Keratinocyte (primary cell): ENCODE measurements around the gene IGFBP1. TPM values are rescaled to one million over a fixed set of nuclear protein-coding genes. Genes with fewer than 3 reads are reported as not detected.

Source experiments
- DNase-seq: peaks from one replicate; pipeline ENCODE4 v3.0.0-alpha.2; 2011; ENCODE audit warnings: low read depth, missing footprints, low spot score
- FAIRE-seq: peaks from 2 replicates; lab custom pipeline; 2011; peaks lifted over from hg19 to GRCh38; lab: Jason Lieb, UNC
- H2AFZ ChIP-seq: 2 replicates; pipeline ENCODE4 v1.6.0; 2012; ENCODE audit warnings: low read length, control low read depth, inconsistent platforms; ENCODE audit not compliant: control insufficient read depth
- H3K27ac ChIP-seq: 2 replicates; pipeline ENCODE4 v1.5.1; 2011; ENCODE audit warnings: low read length; ENCODE audit not compliant: control insufficient read depth, insufficient read depth
- H3K27me3 ChIP-seq: 3 replicates; pipeline ENCODE4 v1.6.0; 2011; ENCODE audit warnings: low read length; ENCODE audit not compliant: control insufficient read depth, insufficient read depth; ENCODE audit errors: extremely low read depth
- H3K36me3 ChIP-seq, 2 experiments: 2 replicates in 1 of 2; 3 replicates in 1 of 2; pipeline ENCODE4 v1.5.1; 2011; ENCODE audit warnings: low read length in 2 of 2, mild to moderate bottlenecking in 1 of 2; ENCODE audit not compliant: control insufficient read depth in 2 of 2, insufficient read depth in 2 of 2; ENCODE audit errors: extremely low read depth in 1 of 2
- H3K4me1 ChIP-seq: 3 replicates; pipeline ENCODE4 v1.5.1; 2011; ENCODE audit warnings: low read length; ENCODE audit not compliant: control insufficient read depth, insufficient read depth; ENCODE audit errors: extremely low read depth
- H3K4me2 ChIP-seq: 3 replicates; pipeline ENCODE4 v1.6.0; 2011; ENCODE audit warnings: low read depth, low read length; ENCODE audit not compliant: control insufficient read depth, insufficient read depth; ENCODE audit errors: extremely low read depth
- H3K4me3 ChIP-seq, 3 experiments: fragments of 200-600 bp in 1 of 3; sonication (generic) in 1 of 3; 2 replicates in 2 of 3; 3 replicates in 1 of 3; pipeline ENCODE4 v1.5.1; 2011 to 2016; ENCODE audit warnings: low read length in 3 of 3, mild to moderate bottlenecking in 3 of 3, control low read depth in 2 of 3, inconsistent platforms in 1 of 3, low read depth in 1 of 3, mixed read lengths in 1 of 3, mixed run types in 1 of 3, moderate library complexity in 1 of 3; ENCODE audit not compliant: control insufficient read depth in 2 of 3, insufficient read depth in 2 of 3; ENCODE audit errors: extremely low read depth in 1 of 3
- H3K79me2 ChIP-seq: 2 replicates; pipeline ENCODE4 v1.6.0; 2012; ENCODE audit warnings: low read length; ENCODE audit not compliant: control insufficient read depth, insufficient read depth
- H3K9ac ChIP-seq: 3 replicates; pipeline ENCODE4 v1.6.0; 2011; ENCODE audit warnings: low read length; ENCODE audit not compliant: control insufficient read depth, insufficient read depth; ENCODE audit errors: extremely low read depth
- H3K9me1 ChIP-seq: 3 replicates; pipeline ENCODE4 v1.6.0; 2011; ENCODE audit warnings: low read length; ENCODE audit not compliant: control insufficient read depth, insufficient read depth; ENCODE audit errors: extremely low read depth
- H3K9me3 ChIP-seq: 2 replicates; pipeline ENCODE4 v1.5.1; 2012; ENCODE audit warnings: low read depth, low read length; ENCODE audit not compliant: control insufficient read depth
- H4K20me1 ChIP-seq: 3 replicates; pipeline ENCODE4 v1.6.0; 2011; ENCODE audit warnings: low read length; ENCODE audit not compliant: control insufficient read depth, insufficient read depth; ENCODE audit errors: extremely low read depth
- EZH2 ChIP-seq: IDR thresholded peaks from one replicate; pipeline ENCODE4 v1.6.1; 2012; ENCODE audit warnings: inconsistent platforms, mild to moderate bottlenecking, low read length, moderate library complexity
- dilution Hi-C: fragments of 300-500 bp; cut with MboI; formaldehyde crosslinking; loops from one replicate; pipeline ENCODE4 v1.7.0; 2020; ENCODE audit warnings: low sequenced_read_pairs; ENCODE audit not compliant: extremely low pct_ligation_motif_present
- polyA plus RNA-seq, 5 experiments: library from polyadenylated mRNA; depleted of rRNA in 3 of 5; stranded (reverse) in 3 of 5; stranded (forward) in 1 of 5; unstranded in 1 of 5; fragments of >200 nt; gene quantifications; 1 replicate in 1 of 5; 2 replicates in 3 of 5; 3 replicates in 1 of 5; pipeline versions ENCODE4 v1.2.1 to v1.2.3, GENCODE V29; 2011 to 2012; ENCODE audit warnings: missing spikeins in 2 of 5, low read depth in 1 of 5, low replicate concordance in 1 of 5
- TF ChIP-seq, protein P1 (sequence below), 3 experiments: IDR thresholded peaks in 1 of 3; conservative IDR thresholded peaks in 1 of 3; optimal IDR thresholded peaks in 1 of 3; 2 replicates in 2 of 3; 3 replicates in 1 of 3; pipeline versions ENCODE3 to v1.5.1; 2011; ENCODE audit warnings: low read length in 3 of 3, mild to moderate bottlenecking in 3 of 3, moderate library complexity in 2 of 3, control low read depth in 1 of 3, inconsistent platforms in 1 of 3; ENCODE audit not compliant: insufficient read depth in 2 of 3; ENCODE audit errors: extremely low read depth in 1 of 3

The IGFBP1 gene
- polyA plus RNA-seq, 1 donor (not counting 4 experiments of a cell fraction or from before 2014, with no cell fraction given): not detected

DNA sequence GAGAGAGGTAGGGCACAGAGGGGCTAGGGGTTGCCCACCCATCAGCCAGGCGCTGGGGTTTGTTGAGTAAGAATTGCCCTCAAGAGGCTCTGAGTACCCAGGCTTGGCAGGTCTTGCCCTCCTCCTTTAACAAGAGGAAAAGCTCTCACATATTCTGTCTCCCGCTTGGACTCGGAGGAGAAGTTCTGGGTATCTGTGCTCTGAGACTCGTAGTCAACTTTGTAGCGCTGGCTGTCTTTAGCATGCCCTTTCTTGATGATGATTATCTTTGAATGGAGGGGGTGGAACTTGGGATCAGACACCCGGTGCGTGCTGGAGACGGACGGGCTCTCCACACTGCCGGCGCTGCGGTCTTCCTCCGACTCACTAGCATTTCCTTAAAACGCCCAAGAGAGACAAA is 28.8 kb downstream of the IGFBP1 start:
- Histone ChIP-seq H3K36me3 (no peaks in the 10 kb centered on the region), H2AFZ (no peak overlapping the region), H3K9me1 (no peaks in the 10 kb centered on the region), H3K79me2 (no peaks in the 10 kb centered on the region), H3K4me3 (no peak overlapping the region), H3K27me3 (peaks cover 40% of the 10 kb centered on the region), H4K20me1 (no peaks in the 10 kb centered on the region), H3K4me2 (no peak overlapping the region), H3K4me1 (peaks cover 13% of the 10 kb centered on the region), H3K27ac (no peak overlapping the region), H3K9ac (no peak overlapping the region), H3K9me3 (no peaks in the 10 kb centered on the region)
- DNase-seq (no peak), FAIRE-seq (no peak)
- dilution Hi-C loops: no loop called here
- TF ChIP-seq, protein P1, sequence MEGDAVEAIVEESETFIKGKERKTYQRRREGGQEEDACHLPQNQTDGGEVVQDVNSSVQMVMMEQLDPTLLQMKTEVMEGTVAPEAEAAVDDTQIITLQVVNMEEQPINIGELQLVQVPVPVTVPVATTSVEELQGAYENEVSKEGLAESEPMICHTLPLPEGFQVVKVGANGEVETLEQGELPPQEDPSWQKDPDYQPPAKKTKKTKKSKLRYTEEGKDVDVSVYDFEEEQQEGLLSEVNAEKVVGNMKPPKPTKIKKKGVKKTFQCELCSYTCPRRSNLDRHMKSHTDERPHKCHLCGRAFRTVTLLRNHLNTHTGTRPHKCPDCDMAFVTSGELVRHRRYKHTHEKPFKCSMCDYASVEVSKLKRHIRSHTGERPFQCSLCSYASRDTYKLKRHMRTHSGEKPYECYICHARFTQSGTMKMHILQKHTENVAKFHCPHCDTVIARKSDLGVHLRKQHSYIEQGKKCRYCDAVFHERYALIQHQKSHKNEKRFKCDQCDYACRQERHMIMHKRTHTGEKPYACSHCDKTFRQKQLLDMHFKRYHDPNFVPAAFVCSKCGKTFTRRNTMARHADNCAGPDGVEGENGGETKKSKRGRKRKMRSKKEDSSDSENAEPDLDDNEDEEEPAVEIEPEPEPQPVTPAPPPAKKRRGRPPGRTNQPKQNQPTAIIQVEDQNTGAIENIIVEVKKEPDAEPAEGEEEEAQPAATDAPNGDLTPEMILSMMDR (optimal IDR thresholded peaks at IDR 0.05 in 1 of 3, IDR thresholded peaks at IDR 0.05 in 1 of 3, conservative IDR thresholded peaks at IDR 0.05 in 1 of 3; ENCODE audit: extremely low read depth in 1 of 3, insufficient read depth in 2 of 3, low read length in 3 of 3): no peak
- TF ChIP-seq EZH2: no peak

DNA sequence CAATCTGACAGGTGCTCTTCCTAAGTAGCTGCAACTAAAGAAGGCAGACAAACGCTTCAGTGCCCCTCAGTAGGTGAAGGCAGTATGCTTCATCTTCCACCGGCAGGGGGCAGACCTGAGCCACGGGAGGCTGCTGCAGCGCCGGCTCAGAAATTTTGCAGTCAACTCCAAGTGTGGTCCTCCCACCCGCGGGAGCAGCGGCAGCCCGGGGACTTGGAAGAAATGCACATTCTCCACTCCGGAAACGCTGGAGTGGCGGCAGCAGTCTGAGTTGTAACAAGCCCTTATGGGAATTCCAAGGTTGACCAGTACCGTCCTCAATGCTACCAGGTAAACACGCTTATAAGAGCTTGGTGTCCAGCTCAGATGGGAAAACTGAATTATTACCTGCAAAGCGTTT is 29.4 kb downstream of the IGFBP1 start:
- dilution Hi-C loops: no loop called here
- peaks cover 40% of the 10 kb centered on the region for H3K27me3 ChIP-seq
- H3K4me1 ChIP-seq: peaks cover 19% of the 10 kb centered on the region
- no peaks in the 10 kb centered on the region for H3K9me3 ChIP-seq
- no peaks in the 10 kb centered on the region for H3K36me3 ChIP-seq
- H3K27ac ChIP-seq: no peak overlapping the region
- H4K20me1 ChIP-seq: no peaks in the 10 kb centered on the region
- TF ChIP-seq, protein P1 (optimal IDR thresholded peaks at IDR 0.05 in 1 of 3, IDR thresholded peaks at IDR 0.05 in 1 of 3, conservative IDR thresholded peaks at IDR 0.05 in 1 of 3; ENCODE audit: extremely low read depth in 1 of 3, insufficient read depth in 2 of 3, low read length in 3 of 3): peak; percentile 85 to 97 (median 95)
- peak; percentile 28 for TF ChIP-seq EZH2
- no peak overlapping the region for H3K9ac ChIP-seq
- H2AFZ ChIP-seq: no peak overlapping the region
- DNase-seq (no peak), FAIRE-seq (peak; percentile 65)
- H3K79me2 ChIP-seq: no peaks in the 10 kb centered on the region
- H3K9me1 ChIP-seq: no peaks in the 10 kb centered on the region
- no peak overlapping the region for H3K4me3 ChIP-seq
- H3K4me2 ChIP-seq: peak overlapping the region; percentile 68
